HG03469 (cell line): ENCODE measurements around the gene SLC25A22.

Experiments
- ATAC-seq: cut with Tn5 transposase; IDR thresholded peaks from one replicate; pipeline ENCODE4 v1.9.1; 2021; ENCODE audit warnings: mild to moderate bottlenecking, moderate library complexity, moderate number of reproducible peaks; ENCODE audit not compliant: unreplicated experiment

SLC25A22 gene

GRCh38 chr11:823441-824291 is 25.6 kb upstream of the SLC25A22 start:
- no peak for ATAC-seq

GRCh38 chr11:821512-822371 is 23.7 kb upstream of the SLC25A22 start:
- no peak for ATAC-seq

- no peak for ATAC-seq
Measured at GRCh38 chr11:820655-821511, 22.8 kb upstream of the SLC25A22 start.

DNA sequence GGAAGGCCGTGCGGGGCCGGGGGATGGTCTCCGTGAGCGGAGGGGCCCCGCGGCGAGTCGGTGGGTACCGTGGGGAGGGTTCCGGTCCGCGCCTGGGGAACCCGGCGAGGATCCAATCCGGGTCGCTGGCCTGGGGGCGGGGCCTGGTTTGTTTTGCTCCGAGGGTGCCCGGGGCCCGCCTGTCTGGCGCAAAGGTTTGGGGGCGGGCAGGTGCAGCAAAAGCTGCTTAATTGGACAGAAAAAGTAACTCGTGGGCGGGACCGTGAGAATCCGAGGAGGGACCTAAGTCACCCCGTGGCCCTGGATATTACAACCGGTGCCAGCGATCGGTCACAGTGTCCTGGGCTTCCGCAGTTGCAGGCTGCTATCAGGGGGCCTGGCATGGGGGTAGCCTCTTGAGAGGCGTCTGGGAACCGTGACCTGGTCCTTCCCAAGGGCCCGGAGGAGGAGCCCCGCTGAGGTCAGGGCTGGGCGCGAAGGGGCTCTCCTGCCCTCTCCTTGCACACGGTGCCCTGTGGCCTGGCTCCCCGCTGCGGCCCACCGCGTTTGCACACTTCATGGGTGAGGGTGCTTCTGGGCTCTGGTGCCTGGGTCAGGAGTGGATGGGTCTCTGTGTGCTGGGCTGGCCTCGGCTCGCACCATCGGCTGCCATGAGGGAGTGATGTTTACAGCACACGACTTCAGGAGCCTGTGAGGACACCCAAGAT is 22.0 kb upstream of the SLC25A22 start:
- no peak for ATAC-seq

- ATAC-seq: no peak
Measured at GRCh38 chr11:819129-819931, 21.2 kb upstream of the SLC25A22 start.

DNA sequence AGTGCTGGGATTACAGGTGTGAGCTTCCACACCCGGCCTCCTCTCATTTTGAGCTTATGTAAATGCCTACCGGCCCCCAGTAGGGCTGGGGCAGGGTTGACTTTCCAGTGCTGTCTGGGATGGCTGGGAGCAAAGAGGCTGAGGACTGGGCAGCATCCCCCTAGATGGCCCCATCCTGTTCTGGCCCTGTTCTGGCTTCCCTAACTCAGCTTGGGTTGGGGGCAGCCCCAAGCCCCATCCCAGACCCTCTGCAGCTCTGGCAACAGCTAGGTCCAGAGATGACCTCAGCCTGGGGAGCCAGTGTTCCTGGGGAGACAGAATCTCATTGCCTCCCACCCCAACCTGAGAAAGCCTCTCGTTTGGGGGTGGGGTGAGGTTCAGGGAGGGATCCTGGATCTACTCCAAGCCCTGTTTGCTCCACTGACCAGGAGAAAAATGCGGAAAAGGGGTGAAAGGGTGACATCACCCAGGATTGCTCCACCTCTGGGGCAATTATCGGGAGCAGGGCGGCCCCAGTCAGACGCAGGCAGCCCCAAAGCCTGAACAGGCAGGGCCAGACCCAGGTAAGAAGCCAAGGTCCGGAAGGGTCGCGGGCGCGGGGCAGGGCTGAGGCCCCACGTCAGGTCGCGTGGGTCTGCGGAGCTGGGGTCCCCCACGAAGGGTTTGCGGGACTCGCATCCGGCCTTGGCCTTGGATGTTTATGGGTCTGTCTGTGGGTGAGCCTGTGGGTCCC is 20.5 kb upstream of the SLC25A22 start, which contains the start of gene PNPLA2:
TSS of gene PNPLA2 (plus strand) at position 519 of the 733 bp plus-strand sequence. CDS start 805 bp downstream, outside the sequence.
- ATAC-seq: no peak

DNA sequence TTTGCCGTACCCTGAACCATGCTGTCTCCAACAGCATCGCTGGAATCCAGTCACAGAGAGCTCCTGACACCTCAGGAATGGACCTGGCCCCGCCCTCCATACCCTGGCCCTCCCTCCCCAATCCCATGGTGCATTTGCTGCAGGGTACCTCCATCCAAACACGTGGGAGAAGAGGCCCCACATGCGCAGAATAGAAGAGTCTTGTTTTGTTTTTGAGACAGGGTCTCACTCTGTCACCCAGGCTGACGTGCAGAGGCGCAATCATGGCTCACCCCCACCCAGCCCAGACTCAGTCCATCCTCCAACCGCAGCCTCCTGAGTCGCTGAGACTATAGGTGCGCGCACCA is 18.3 kb upstream of the SLC25A22 start:
- no peak for ATAC-seq

DNA sequence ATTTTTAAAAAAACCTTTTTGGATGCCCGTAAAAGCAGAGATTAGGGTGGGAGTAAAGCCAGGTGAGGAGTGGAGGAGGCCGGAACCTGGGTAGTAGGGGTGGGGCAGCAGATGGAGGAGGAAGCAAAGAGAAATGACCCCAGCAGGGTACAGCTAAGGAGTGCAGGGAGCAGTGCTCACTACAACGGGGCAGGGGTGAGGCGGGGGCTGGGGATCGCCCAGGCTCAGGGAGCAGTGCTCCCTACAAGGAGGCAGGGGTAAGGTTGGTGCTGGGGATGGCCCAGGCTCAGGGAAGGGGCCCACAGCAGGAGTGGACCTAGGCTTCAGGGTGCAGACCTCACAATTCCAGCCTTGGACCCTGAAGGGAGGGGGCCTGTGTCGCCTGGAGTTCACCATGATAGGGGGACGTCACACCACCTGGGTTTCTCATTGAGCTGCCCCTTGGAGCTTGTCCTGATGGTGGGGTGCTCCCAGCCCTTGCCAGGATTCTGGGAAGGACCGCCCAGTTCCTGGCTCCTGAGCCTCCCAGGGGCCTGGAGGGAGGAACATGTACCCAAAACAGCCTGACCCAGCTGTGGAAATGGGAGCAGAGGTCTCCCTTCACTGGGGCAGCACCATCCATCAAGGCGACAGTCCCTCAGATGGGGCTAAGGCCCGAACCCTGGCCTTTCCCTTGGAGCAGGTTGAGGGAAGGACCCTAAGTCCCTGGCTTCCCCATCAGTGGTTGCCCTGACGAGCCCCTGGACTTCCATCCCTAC is 17.8 kb upstream of the SLC25A22 start:
- ATAC-seq: no peak

DNA sequence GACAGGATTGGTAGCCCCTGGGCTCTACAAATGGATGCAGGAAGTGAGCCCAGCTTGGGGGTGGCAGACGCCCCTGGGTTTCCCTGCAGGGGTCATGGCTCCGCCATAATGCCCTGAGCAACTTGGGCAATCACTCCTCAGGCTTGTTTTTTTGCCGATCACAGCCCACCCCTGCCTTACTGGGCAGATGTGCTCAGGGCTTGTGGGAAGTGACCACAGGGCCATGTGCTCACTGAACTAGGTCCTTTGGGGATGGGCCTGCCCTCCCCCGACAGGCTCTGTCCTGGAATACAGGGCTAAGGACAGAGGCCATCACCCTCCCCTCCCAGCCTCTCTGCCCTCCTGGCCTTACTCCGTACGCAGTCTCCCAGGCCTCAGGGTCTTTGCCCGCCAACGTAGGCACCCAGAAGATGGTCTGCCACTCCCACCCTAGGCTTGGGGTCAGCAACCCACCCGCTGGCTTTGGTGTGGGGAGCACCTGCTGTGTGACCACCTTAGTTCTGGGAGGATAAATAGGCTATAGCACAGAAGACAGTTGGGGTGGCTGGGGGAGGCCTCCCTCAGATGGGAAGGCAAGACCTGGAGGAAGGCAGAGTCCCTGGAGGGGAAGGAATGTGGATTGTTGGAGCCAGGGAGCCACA is 15.5 kb upstream of the SLC25A22 start:
- ATAC-seq: no peak

GRCh38 chr11:813072-813455 is 15.0 kb upstream of the SLC25A22 start:
- no peak for ATAC-seq

DNA sequence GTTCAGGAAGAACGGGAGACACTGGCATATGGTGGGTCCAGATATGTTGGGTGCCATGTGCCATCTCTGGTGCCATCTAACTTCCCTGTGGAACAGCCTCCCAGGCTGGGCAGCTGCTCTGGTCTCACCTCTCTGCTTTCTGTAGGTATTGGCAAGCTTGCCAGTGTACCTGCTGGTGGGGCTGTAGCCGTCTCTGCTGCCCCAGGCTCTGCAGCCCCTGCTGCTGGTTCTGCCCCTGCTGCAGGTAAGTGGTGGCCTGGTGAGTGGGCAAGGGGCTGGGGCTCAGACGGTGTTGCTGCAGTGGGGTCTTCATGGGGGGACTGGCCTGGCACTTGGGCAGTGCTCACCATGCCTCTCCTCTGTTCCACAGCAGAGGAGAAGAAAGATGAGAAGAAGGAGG is 14.3 kb upstream of the SLC25A22 start:
- ATAC-seq: no peak

DNA sequence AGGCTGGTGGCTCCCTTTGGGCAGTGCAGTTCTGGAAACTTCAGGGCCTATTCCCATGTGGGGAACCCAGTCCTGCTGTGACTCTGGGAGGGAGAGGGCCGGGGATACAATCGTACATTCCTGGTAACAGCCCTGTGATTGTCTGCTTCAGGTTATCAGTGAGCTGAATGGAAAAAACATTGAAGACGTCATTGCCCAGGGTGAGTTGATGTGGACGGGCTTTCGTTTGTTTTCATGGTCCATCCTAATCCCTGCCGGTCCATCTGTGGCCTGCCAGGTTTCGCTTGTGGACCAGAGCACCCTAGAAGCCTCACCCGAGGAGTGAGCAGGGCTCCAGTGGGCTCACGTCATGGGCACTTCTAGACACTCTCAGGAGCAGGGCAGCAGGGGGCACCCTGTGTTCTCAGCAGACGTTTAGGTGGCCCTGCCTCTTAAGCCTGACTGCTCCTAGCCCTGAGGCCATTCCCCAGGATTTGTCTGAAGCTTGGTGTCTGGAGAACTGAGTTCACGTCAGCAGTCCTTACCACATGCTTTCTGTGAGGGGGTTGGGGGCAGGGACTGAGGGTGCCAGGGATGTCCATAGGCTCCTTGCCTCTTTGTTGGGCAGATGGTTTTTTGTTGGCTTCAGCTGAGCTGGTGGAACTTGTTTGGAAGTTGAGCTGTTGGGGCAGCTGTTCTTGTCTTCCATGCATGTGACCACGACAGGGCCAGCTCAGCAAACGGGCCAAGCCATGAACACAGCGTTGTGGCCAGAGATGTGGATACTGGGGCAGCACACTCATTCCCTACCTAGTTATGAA is 13.6 kb upstream of the SLC25A22 start:
- ATAC-seq: no peak

GRCh38 chr11:810040-810567 is 12.0 kb upstream of the SLC25A22 start:
- ATAC-seq: no peak

GRCh38 chr11:809287-810039 is 11.4 kb upstream of the SLC25A22 start, which contains the start of gene RPLP2:
Gene RPLP2, plus strand, starts transcription at chr11:809967. Its CDS starts 268 bp downstream, at chr11:810235.
- peak; percentile 55 for ATAC-seq

DNA sequence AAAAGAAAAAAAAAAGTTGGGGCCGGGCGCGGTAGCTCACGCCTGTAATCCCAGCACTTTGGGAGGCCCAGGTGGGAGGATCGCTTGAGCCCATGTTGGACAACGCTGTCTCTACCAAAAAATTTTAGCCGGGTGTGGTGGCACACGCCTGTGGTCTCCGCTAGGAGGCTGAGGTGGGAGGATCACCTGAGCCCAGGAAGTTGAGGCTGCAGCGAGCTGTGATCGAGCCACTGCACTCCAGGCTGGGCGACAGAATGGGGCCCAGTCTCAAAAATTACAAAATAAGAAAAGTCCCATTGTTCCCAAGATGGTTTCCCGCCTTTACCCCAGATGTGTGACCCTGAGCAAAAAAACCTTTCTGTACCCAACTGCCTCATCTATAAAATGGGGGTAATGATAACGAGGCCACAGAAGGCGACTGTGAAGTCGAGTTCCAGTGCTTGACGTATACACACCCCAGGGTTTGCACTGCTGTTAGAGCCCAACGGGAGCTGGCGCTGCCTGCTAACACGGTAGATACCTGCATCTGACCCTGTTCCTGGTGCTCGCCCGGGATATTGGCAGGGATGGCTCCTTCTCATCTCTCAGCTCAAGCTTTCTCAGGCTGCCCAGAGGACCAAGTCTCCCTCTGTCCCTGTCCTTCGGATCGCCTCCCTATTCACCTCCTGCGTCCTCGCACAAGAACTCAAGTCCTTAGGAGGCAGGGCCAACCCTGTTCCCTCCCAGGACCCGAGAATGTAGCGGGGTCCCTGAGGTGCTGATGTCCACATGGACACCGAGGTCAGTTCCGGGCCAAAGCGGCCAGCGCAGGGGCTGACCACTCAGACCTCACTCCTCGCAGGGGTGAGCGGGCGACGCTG is 10.6 kb upstream of the SLC25A22 start:
- ATAC-seq: no peak
